Measurements from ENCODE around the gene RNF7. TPM values are rescaled to one million over a fixed set of nuclear protein-coding genes. Genes with fewer than 3 reads are reported as not detected.

The RNF7 gene
- total and polyA plus RNA-seq, 4 donors, result 11.7 to 71.6 (median 28.9) TPM

GRCh38 chr3:141728355-141728892 is 9.7 kb upstream of the RNF7 start:
- TF ChIP-seq RXRA (IDR thresholded peaks at IDR 0.05) (no peak), GABPA (IDR thresholded peaks at IDR 0.05 in 1 of 2, conservative IDR thresholded peaks at IDR 0.05 in 1 of 2) (no peak), YY1 (IDR thresholded peaks at IDR 0.05) (no peak), CTCF (IDR thresholded peaks at IDR 0.05; ENCODE audit: low read depth, low read length, missing input control) (no peak), RAD21 (IDR thresholded peaks at IDR 0.05) (no peak), EGR1 (IDR thresholded peaks at IDR 0.05; ENCODE audit: low read depth in 2 of 2) (no peak), HNF4G (IDR thresholded peaks at IDR 0.05) (no peak), HNF4A (conservative IDR thresholded peaks at IDR 0.05) (no peak), SP1 (IDR thresholded peaks at IDR 0.05) (no peak), FOXA2 (IDR thresholded peaks at IDR 0.05) (no peak), MAX (IDR thresholded peaks at IDR 0.05) (no peak), ATF3 (IDR thresholded peaks at IDR 0.05) (no peak), FOXA1 (IDR thresholded peaks at IDR 0.05) (no peak), TAF1 (conservative IDR thresholded peaks at IDR 0.05) (no peak), NR2F2 (IDR thresholded peaks at IDR 0.05) (no peak), REST (IDR thresholded peaks at IDR 0.05) (no peak), JUND (IDR thresholded peaks at IDR 0.05) (no peak)
- DNase-seq (ENCODE audit: low spot score), result no peak
- Histone ChIP-seq H3K4me1 (ENCODE audit: control insufficient read depth in 4 of 4, insufficient read depth in 4 of 4, low read length in 3 of 4) (no peaks in the 10 kb centered on the region), H3K27ac (ENCODE audit: low read depth in 1 of 2, low read length in 2 of 2) (no peak overlapping the region), H3K27me3 (ENCODE audit: control insufficient read depth in 4 of 4, insufficient read depth in 4 of 4, low read length in 3 of 4) (no peaks in the 10 kb centered on the region), H3K9me3 (ENCODE audit: control insufficient read depth in 4 of 4, low read length in 3 of 4) (no peaks in the 10 kb centered on the region), H3K4me3 (ENCODE audit: low read depth in 1 of 3, low read length in 3 of 3) (no peak overlapping the region), H3K9ac (ENCODE audit: low read depth in 1 of 2, low read length in 2 of 2) (no peak overlapping the region), H3K36me3 (ENCODE audit: control insufficient read depth in 4 of 4, insufficient read depth in 3 of 4, low read depth in 1 of 4, low read length in 3 of 4) (no peaks in the 10 kb centered on the region)
- WGBS, result 75% methylated on average over 5 of the region's 5 CpGs

GRCh38 chr3:141729240-141729639 is 8.9 kb upstream of the RNF7 start:
- no peak overlapping the region for H3K27ac ChIP-seq (ENCODE audit: low read depth in 1 of 2, low read length in 2 of 2)
- no peaks in the 10 kb centered on the region for H3K9me3 ChIP-seq (ENCODE audit: control insufficient read depth in 4 of 4, low read length in 3 of 4)
- no peaks in the 10 kb centered on the region for H3K4me1 ChIP-seq (ENCODE audit: control insufficient read depth in 4 of 4, insufficient read depth in 4 of 4, low read length in 3 of 4)
- WGBS, result 88% methylated on average over 4 of the region's 4 CpGs
- TF ChIP-seq JUND (IDR thresholded peaks at IDR 0.05) (no peak), NR2F2 (IDR thresholded peaks at IDR 0.05) (no peak), HNF4A (conservative IDR thresholded peaks at IDR 0.05) (no peak), YY1 (IDR thresholded peaks at IDR 0.05) (no peak), ZBTB33 (IDR thresholded peaks at IDR 0.05) (no peak), RXRA (IDR thresholded peaks at IDR 0.05) (no peak), ATF3 (IDR thresholded peaks at IDR 0.05) (no peak), FOXA1 (IDR thresholded peaks at IDR 0.05) (no peak), RAD21 (IDR thresholded peaks at IDR 0.05) (no peak), REST (IDR thresholded peaks at IDR 0.05) (no peak), EGR1 (IDR thresholded peaks at IDR 0.05; ENCODE audit: low read depth in 2 of 2) (no peak), MAX (IDR thresholded peaks at IDR 0.05) (no peak)
- no peak overlapping the region for H3K4me3 ChIP-seq (ENCODE audit: low read depth in 1 of 3, low read length in 3 of 3)
- H3K36me3 ChIP-seq (ENCODE audit: control insufficient read depth in 4 of 4, insufficient read depth in 3 of 4, low read depth in 1 of 4, low read length in 3 of 4), result no peaks in the 10 kb centered on the region
- no peaks in the 10 kb centered on the region for H3K27me3 ChIP-seq (ENCODE audit: control insufficient read depth in 4 of 4, insufficient read depth in 4 of 4, low read length in 3 of 4)
- no peak overlapping the region for H3K9ac ChIP-seq (ENCODE audit: low read depth in 1 of 2, low read length in 2 of 2)
- no peak for DNase-seq (ENCODE audit: low spot score)
